Left lung (tissue), 10 donors: ENCODE measurements around the gene PPP1R1C. TPM values are rescaled to one million over a fixed set of nuclear protein-coding genes. Genes with fewer than 3 reads are reported as not detected.

Experiments
- ATAC-seq: fragments of 200-7000 bp; cut with Tn5 transposase; one replicate; pipeline ENCODE4 v1.9.1; 2020; ENCODE audit warnings: moderate library complexity
- DNase-seq, 4 donors: peaks; one replicate each; pipeline ENCODE4 v3.0.0-alpha.2; 2013 to 2020
- H3K27ac ChIP-seq, 2 donors: fragments of 200-600 bp; sonication (generic) in 1 of 2; one replicate each; pipeline versions ENCODE4 v1.5.0 to v1.8.0; 2020 to 2021
- H3K27me3 ChIP-seq, 2 donors: fragments of 200-600 bp; sonication (generic) in 1 of 2; one replicate each; pipeline versions ENCODE4 v1.5.0 to v1.8.0; 2020 to 2021
- H3K36me3 ChIP-seq, 2 donors: fragments of 200-600 bp; sonication (generic) in 1 of 2; one replicate each; pipeline versions ENCODE4 v1.5.0 to v1.8.0; 2020 to 2021
- H3K4me1 ChIP-seq, 2 donors: fragments of 200-600 bp; one replicate each; pipeline ENCODE4 v1.8.0; 2021
- H3K4me3 ChIP-seq, 2 donors: fragments of 200-600 bp; sonication (generic) in 1 of 2; one replicate each; pipeline versions ENCODE4 v1.5.0 to v1.8.0; 2020 to 2021; ENCODE audit warnings: mild to moderate bottlenecking in 1 of 2
- H3K9me3 ChIP-seq, 2 donors: fragments of 200-600 bp; sonication (generic) in 1 of 2; one replicate each; pipeline versions ENCODE4 v1.5.0 to v1.8.0; 2020 to 2021
- CTCF ChIP-seq, 2 donors: fragments of 200-600 bp; sonication (generic) in 1 of 2; IDR thresholded peaks; one replicate each; pipeline versions ENCODE4 v1.5.0 to v1.8.0; 2021; ENCODE audit warnings: antibody characterized with exemption in 2 of 2
- intact Hi-C, 2 donors: fragments of 100-400 bp; cut with DNase I; formaldehyde crosslinking; loops; one replicate each; pipeline versions ENCODE4 v1.11.2 to v1.14.2; 2022
- polyA plus RNA-seq, 6 donors: library from polyadenylated mRNA; unstranded; fragments of 120-200 nt; gene quantifications; one replicate each; pipeline ENCODE4 v1.2.1, GENCODE V29; 2013; ENCODE audit not compliant: insufficient read length in 6 of 6
- total RNA-seq, 2 donors: library from RNA; stranded (reverse); fragmentation: NEBNext Ultra II Directional; extraction: Animal tissue kit (Norgen Biotek cat#: 25700); gene quantifications; one replicate each; pipeline ENCODE4 v1.2.1, GENCODE V29; 2021
- donor health status: DM: no; HTN: yes; CAD: no.
- donor health status: DM: no; HTN: no; CAD: no.

The PPP1R1C gene
- total and polyA plus RNA-seq, 8 donors = 0.79 to 11.8 (median 2.8) TPM

DNA sequence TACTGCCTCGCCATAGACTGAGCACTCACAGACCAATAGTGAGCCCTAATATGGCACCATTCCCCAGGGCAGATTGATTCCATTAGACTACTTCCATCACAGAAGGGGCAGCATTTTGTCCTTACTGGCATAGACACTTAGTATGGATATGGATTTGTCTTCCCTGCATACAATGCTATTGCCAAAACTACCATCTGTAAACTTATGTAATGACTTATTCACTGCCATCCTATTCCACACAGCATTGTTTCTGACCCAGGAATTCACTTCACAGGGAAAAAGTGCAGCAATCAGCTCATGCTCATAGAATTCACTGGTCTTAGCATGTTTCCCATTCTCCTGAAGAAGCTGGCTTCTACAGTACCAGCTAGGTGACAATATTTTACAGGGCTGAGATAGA, 179.0 kb downstream of the PPP1R1C start:
- Histone ChIP-seq H3K27me3 (no peaks in the 10 kb centered on the region), H3K4me3 (no peak overlapping the region), H3K27ac (no peak overlapping the region), H3K9me3 (no peaks in the 10 kb centered on the region), H3K36me3 (no peaks in the 10 kb centered on the region), H3K4me1 (no peaks in the 10 kb centered on the region)
- ATAC-seq (no peak), DNase-seq (no peak)
- intact Hi-C loops = no loop called here
- no peak for TF ChIP-seq CTCF (IDR thresholded peaks at IDR 0.05)

GRCh38 chr2:182165202-182165601, 179.5 kb downstream of the PPP1R1C start:
- Histone ChIP-seq H3K27me3 (no peaks in the 10 kb centered on the region), H3K9me3 (no peaks in the 10 kb centered on the region), H3K27ac (no peak overlapping the region), H3K4me1 (no peaks in the 10 kb centered on the region), H3K4me3 (no peak overlapping the region), H3K36me3 (no peaks in the 10 kb centered on the region)
- TF ChIP-seq CTCF (IDR thresholded peaks at IDR 0.05) = no peak
- DNase-seq (no peak), ATAC-seq (no peak)
- intact Hi-C loops = no loop called here

DNA sequence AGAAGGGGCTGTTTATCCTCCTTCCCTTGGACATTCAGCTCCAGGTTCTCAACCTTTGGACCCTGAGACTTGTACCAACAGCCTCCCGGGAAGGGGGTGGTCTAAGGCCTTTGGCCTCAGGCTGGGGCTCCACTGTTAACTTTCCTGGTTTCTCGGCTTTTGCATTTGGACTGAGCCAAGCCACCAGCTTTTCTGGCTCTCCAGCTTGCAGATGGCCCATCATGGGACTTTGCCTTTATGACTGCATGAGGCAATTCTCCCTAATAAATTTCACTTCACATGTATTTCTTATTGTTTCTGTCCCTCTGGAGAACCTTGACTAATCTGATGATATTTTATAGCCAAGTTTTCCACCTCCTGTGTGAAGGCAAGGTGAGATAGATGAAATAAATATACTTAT, 180.8 kb downstream of the PPP1R1C start:
- Histone ChIP-seq H3K27me3 (no peaks in the 10 kb centered on the region), H3K4me3 (no peak overlapping the region), H3K36me3 (no peaks in the 10 kb centered on the region), H3K9me3 (no peaks in the 10 kb centered on the region), H3K27ac (no peak overlapping the region), H3K4me1 (no peaks in the 10 kb centered on the region)
- intact Hi-C loops = no loop called here
- TF ChIP-seq CTCF (IDR thresholded peaks at IDR 0.05) = no peak
- ATAC-seq = no peak
- no peak for DNase-seq

DNA sequence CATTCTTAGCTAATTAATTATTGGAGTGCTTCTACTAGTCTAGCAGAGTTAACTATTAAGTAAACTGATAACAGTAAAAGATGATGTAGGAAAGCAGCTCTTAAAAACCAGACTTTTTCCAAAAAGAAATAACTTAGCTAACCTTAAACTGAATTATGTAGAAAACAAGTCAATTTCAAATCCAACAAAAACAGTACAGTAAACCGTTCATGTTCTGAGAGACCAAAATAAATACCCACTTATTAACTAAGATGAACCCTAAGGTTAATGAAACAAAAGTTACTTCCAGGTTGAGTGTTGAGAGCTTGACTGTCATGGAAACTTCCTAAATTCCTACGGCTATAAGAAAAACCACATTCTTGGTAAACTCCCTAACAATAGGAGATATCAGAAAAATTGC, 181.2 kb downstream of the PPP1R1C start:
- H3K4me3 ChIP-seq = no peak overlapping the region
- intact Hi-C loops = no loop called here
- H3K4me1 ChIP-seq = no peaks in the 10 kb centered on the region
- no peaks in the 10 kb centered on the region for H3K9me3 ChIP-seq
- no peak overlapping the region for H3K27ac ChIP-seq
- TF ChIP-seq CTCF (IDR thresholded peaks at IDR 0.05) = no peak
- ATAC-seq (no peak), DNase-seq (no peak)
- H3K27me3 ChIP-seq = no peaks in the 10 kb centered on the region
- H3K36me3 ChIP-seq = no peaks in the 10 kb centered on the region

Other genes with a start within 250 kb of the PPP1R1C start
- 100 to 1,000 TPM; 162 to 175 TPM for gene ITPRID2, start 94.1 kb upstream of the PPP1R1C start, total RNA-seq
- gene ITPRID2, start 94.1 kb upstream of the PPP1R1C start, polyA plus RNA-seq = 100 to 1,000 TPM in 2 of 6 donors, 10 to 100 TPM in 4; 90.6 to 115 (median 96.6) TPM